HEK293T (cell line): Measurements from ENCODE around the gene SULT1A1.

Experiments
- CTCF ChIA-PET: fragments of 350-600 bp; formaldehyde crosslinking; extraction: SDS; loops from one replicate; lab custom pipeline; 2021; ENCODE audit warnings: antibody characterized with exemption, inconsistent platforms; lab: Yijun Ruan, JAX
- POLR2A ChIA-PET: fragments of 350-600 bp; formaldehyde crosslinking; extraction: SDS; loops from one replicate; lab custom pipeline; 2020; ENCODE audit warnings: antibody characterized with exemption, inconsistent platforms; lab: Yijun Ruan, JAX
- DNase-seq: peaks from one replicate; pipeline ENCODE4 v3.0.0; 2012; ENCODE audit warnings: mixed read lengths; ENCODE audit errors: extremely low spot score
- ARNT ChIP-seq: fragments of 450-650 bp; IDR thresholded peaks from 2 replicates; pipeline ENCODE4 v1.6.1; 2017; ENCODE audit warnings: mild to moderate bottlenecking
- BHLHE40 ChIP-seq: fragments of 450-650 bp; IDR thresholded peaks from 2 replicates; pipeline ENCODE4 v1.6.1; 2016; ENCODE audit warnings: mild to moderate bottlenecking, moderate library complexity, borderline replicate concordance
- CTBP1 ChIP-seq: fragments of 450-650 bp; IDR thresholded peaks from 2 replicates; pipeline ENCODE4 v1.6.1; 2016; ENCODE audit warnings: borderline replicate concordance
- ELF4 ChIP-seq: fragments of 450-650 bp; IDR thresholded peaks from 2 replicates; pipeline ENCODE4 v1.6.1; 2017; ENCODE audit warnings: antibody characterized with exemption
- FOXA1 ChIP-seq: fragments of 450-650 bp; IDR thresholded peaks from 2 replicates; pipeline ENCODE4 v1.6.1; 2016; ENCODE audit warnings: mild to moderate bottlenecking
- FOXK2 ChIP-seq: fragments of 450-650 bp; IDR thresholded peaks from 2 replicates; pipeline ENCODE4 v1.6.1; 2016; ENCODE audit warnings: mild to moderate bottlenecking
- FOXM1 ChIP-seq: fragments of 450-650 bp; IDR thresholded peaks from 2 replicates; pipeline ENCODE4 v1.6.1; 2017; ENCODE audit warnings: mild to moderate bottlenecking, borderline replicate concordance
- HDGF ChIP-seq: fragments of 450-650 bp; IDR thresholded peaks from 2 replicates; pipeline ENCODE4 v1.6.1; 2017; ENCODE audit warnings: antibody characterized with exemption, borderline replicate concordance
- LEF1 ChIP-seq: fragments of 450-650 bp; IDR thresholded peaks from 2 replicates; pipeline ENCODE4 v1.6.1; 2017; ENCODE audit warnings: mild to moderate bottlenecking, borderline replicate concordance
- NFRKB ChIP-seq: fragments of 450-650 bp; IDR thresholded peaks from 2 replicates; pipeline ENCODE4 v1.6.1; 2016; ENCODE audit warnings: mild to moderate bottlenecking, moderate library complexity
- SP1 ChIP-seq: fragments of 450-650 bp; IDR thresholded peaks from 2 replicates; pipeline ENCODE4 v1.6.1; 2017
- SUZ12 ChIP-seq: fragments of 450-650 bp; IDR thresholded peaks from 2 replicates; pipeline ENCODE4 v1.6.1; 2016; ENCODE audit warnings: mild to moderate bottlenecking
- TARDBP ChIP-seq: fragments of 450-650 bp; IDR thresholded peaks from 2 replicates; pipeline ENCODE4 v1.6.1; 2016
- ZNF384 ChIP-seq: fragments of 450-650 bp; IDR thresholded peaks from 2 replicates; pipeline ENCODE4 v1.6.1; 2016

Gene SULT1A1

DNA sequence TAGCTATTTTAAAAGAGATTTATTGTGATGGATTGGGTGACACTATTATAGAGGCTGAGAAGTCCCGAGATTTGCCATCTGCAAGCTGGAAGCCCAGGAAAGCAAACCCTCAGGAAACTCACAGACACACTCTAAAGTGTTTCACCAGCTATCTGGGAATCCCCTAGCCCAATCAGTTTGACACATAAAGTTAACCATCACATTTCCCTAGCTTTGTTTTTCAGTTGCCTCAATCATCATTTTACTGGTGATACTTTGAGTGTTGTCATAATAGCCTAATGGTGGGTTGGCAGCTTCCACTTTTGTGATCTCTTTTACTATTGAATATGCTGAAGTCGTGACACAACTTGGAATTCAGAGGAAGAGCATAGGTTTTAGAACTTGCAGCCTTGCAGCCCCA is 54.3 kb downstream of the SULT1A1 start:
- no peak for DNase-seq
- no peak for TF ChIP-seq SUZ12
- TF ChIP-seq CTBP1 = no peak
- no peak for TF ChIP-seq NFRKB
- TF ChIP-seq TARDBP = no peak
- no peak for TF ChIP-seq ELF4
- no peak for TF ChIP-seq FOXK2
- TF ChIP-seq ARNT = no peak
- TF ChIP-seq ZNF384 = no peak
- TF ChIP-seq BHLHE40 = no peak
- no peak for TF ChIP-seq LEF1
- TF ChIP-seq SP1 = no peak
- TF ChIP-seq FOXM1 = no peak
- no peak for TF ChIP-seq FOXA1
- no peak for TF ChIP-seq HDGF
- CTCF ChIA-PET = no interaction called here
- POLR2A ChIA-PET = interaction anchor here (1.3 kb wide), 1 partner anchor 55 kb away, joined by 3 read pairs; the partner anchor contains the start of gene SULT1A1
